LoVo (cell line): ENCODE data around the gene UBE2H.
"Not testable (repeated sequence)": the region's sequence is repeated elsewhere in the genome, so short reads cannot be mapped to it uniquely, and the experiment has no call there.

Experiments used
- DNase-seq: peaks from one replicate; pipeline ENCODE4 v3.0.0-alpha.2; 2016; ENCODE audit warnings: low spot score

The UBE2H gene

GRCh38 chr7:129872054-129872453 lies 80.7 kb downstream of the UBE2H start:
- DNase-seq: no peak

GRCh38 chr7:129870668-129871067 lies 82.1 kb downstream of the UBE2H start:
- no peak for DNase-seq

GRCh38 chr7:129866251-129866650 lies 86.5 kb downstream of the UBE2H start:
- no peak for DNase-seq

- no peak for DNase-seq
These were observed 86.9 kb downstream of the UBE2H start for GRCh38 chr7:129865925-129866201.

- no peak for DNase-seq
These were observed 87.5 kb downstream of the UBE2H start for GRCh38 chr7:129865093-129865924.

GRCh38 chr7:129864676-129865075 lies 88.1 kb downstream of the UBE2H start:
- not testable (repeated sequence) for DNase-seq

- no peak for DNase-seq
These were observed 88.7 kb downstream of the UBE2H start for GRCh38 chr7:129864042-129864441.

GRCh38 chr7:129862682-129863081 lies 90.1 kb downstream of the UBE2H start:
- DNase-seq: no peak

GRCh38 chr7:129860784-129861183 lies 92.0 kb downstream of the UBE2H start:
- DNase-seq: not testable (repeated sequence)

GRCh38 chr7:129859183-129859582 lies 93.6 kb downstream of the UBE2H start:
- no peak for DNase-seq

GRCh38 chr7:129858490-129858889 lies 94.3 kb downstream of the UBE2H start:
- DNase-seq: no peak

- DNase-seq: no peak
These were observed 95.4 kb downstream of the UBE2H start for GRCh38 chr7:129857313-129857712.

- no peak for DNase-seq
These were observed 96.6 kb downstream of the UBE2H start for GRCh38 chr7:129855935-129856717.

GRCh38 chr7:129855234-129855673 lies 97.5 kb downstream of the UBE2H start:
- no peak for DNase-seq

GRCh38 chr7:129854401-129854800 lies 98.4 kb downstream of the UBE2H start:
- DNase-seq: no peak

GRCh38 chr7:129853661-129854268 lies 99.0 kb downstream of the UBE2H start:
- DNase-seq: no peak

GRCh38 chr7:129851809-129852208 lies 101.0 kb downstream of the UBE2H start:
- DNase-seq: no peak

GRCh38 chr7:129851174-129851573 lies 101.6 kb downstream of the UBE2H start:
- no peak for DNase-seq

- DNase-seq: no peak
These were observed 104.3 kb downstream of the UBE2H start for GRCh38 chr7:129848436-129848835.

GRCh38 chr7:129845972-129846327 lies 106.8 kb downstream of the UBE2H start:
- DNase-seq: peak; percentile 52

GRCh38 chr7:129845178-129845971 lies 107.4 kb downstream of the UBE2H start:
- DNase-seq: peak; percentile 18
